Thoracic aorta (tissue), 2 donors: ENCODE data around the gene CLK3. TPM values are rescaled to one million over a fixed set of nuclear protein-coding genes. Genes with fewer than 3 reads are reported as not detected.

Experiments used
- ATAC-seq: fragments of 150-250 bp; one replicate; pipeline ENCODE4 v1.8.0; 2017; ENCODE audit warnings: low read depth; ENCODE audit not compliant: insufficient number of reproducible peaks, low FRiP score
- DNase-seq: peaks from one replicate; pipeline ENCODE4 v3.0.0-alpha.2; 2020; ENCODE audit warnings: low spot score
- H3K27ac ChIP-seq, 2 donors: fragments of 200-600 bp; sonication (generic); 1 replicate in 1 of 2; 2 replicates in 1 of 2; pipeline ENCODE4 v1.5.1; 2016; ENCODE audit warnings: mild to moderate bottlenecking in 2 of 2, moderate library complexity in 2 of 2
- H3K27me3 ChIP-seq: fragments of 200-600 bp; sonication (generic); replicated peaks from 2 replicates; pipeline ENCODE4 v1.6.0; 2016; ENCODE audit warnings: mild to moderate bottlenecking; ENCODE audit not compliant: insufficient read depth
- H3K36me3 ChIP-seq: fragments of 200-600 bp; sonication (generic); one replicate; pipeline ENCODE4 v1.5.1; 2016
- H3K4me1 ChIP-seq, 2 donors: fragments of 200-600 bp; sonication (generic); 1 replicate in 1 of 2; 2 replicates in 1 of 2; pipeline versions ENCODE4 v1.5.1 to v1.6.0; 2016; ENCODE audit warnings: low read depth in 2 of 2, mild to moderate bottlenecking in 1 of 2; ENCODE audit not compliant: control insufficient read depth in 1 of 2
- H3K4me3 ChIP-seq: fragments of 200-600 bp; sonication (generic); 2 replicates; pipeline ENCODE4 v1.5.1; 2016; ENCODE audit warnings: mild to moderate bottlenecking
- H3K9me3 ChIP-seq: fragments of 200-600 bp; sonication (generic); 2 replicates; pipeline ENCODE4 v1.5.1; 2016
- total RNA-seq, 2 donors: library from RNA; depleted of rRNA; stranded (reverse); fragments of >200 nt; gene quantifications; one replicate each; pipeline versions ENCODE4 v1.1.0 to v1.2.3, GENCODE V29; 2016
- TF ChIP-seq, protein P1 (sequence below): fragments of 200-600 bp; sonication (generic); IDR thresholded peaks from one replicate; pipeline ENCODE4 v1.5.1; 2019; ENCODE audit warnings: antibody characterized with exemption

The CLK3 gene
- total RNA-seq = 100 to 1,000 TPM; 114 to 156 TPM

DNA sequence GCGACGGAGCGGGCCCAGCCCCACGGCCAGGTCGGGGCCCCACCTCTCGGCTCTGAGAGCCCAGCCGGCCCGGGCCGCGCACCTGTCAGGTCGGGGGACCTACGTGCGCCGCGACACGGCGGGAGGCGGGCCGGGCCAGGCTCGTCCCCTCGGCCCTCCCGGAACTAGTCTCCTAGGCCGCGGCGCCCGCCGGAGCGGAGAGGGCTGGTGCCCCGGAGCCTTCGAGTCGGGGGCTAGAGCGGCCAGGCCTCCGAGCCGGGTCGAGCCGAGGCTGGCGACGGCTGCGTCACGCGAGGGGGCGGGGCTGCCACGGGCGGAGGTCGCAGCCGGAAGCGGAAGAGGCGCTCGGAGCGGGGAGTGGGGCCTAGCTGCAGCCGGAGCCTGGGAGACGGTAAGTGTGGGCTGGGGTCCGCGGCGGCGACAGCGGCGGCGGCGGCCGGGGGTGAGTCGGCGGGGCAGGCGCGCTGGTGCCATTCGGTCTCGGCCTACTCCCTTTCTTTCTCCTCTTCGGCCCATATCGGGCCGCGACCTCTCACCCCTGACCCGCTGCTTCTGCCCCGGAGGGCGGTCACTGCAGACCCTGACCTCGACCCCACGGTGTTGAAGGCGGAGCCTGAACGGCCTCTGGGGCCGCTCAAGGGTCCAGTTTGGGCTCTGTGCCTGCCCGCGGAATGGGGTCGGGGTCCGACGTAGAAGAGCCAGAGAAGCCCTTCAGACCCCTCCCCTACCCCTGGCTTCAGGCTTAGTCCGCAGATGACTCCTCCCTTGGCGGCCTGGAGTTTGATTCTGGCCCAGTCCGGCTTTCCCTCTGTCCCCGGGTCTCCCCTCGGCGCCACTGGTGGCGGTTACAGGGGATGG, at the start of gene CLK3:
Gene CLK3 (plus strand): TSS at position 329 of the 858 bp plus-strand sequence. CDS start 3,361 bp downstream, outside the sequence.
- TF ChIP-seq, protein P1, sequence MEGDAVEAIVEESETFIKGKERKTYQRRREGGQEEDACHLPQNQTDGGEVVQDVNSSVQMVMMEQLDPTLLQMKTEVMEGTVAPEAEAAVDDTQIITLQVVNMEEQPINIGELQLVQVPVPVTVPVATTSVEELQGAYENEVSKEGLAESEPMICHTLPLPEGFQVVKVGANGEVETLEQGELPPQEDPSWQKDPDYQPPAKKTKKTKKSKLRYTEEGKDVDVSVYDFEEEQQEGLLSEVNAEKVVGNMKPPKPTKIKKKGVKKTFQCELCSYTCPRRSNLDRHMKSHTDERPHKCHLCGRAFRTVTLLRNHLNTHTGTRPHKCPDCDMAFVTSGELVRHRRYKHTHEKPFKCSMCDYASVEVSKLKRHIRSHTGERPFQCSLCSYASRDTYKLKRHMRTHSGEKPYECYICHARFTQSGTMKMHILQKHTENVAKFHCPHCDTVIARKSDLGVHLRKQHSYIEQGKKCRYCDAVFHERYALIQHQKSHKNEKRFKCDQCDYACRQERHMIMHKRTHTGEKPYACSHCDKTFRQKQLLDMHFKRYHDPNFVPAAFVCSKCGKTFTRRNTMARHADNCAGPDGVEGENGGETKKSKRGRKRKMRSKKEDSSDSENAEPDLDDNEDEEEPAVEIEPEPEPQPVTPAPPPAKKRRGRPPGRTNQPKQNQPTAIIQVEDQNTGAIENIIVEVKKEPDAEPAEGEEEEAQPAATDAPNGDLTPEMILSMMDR = no peak
- peaks cover 18% of the 10 kb centered on the region for H3K36me3 ChIP-seq
- H3K4me3 ChIP-seq = peak within 1 kb of the TSS; percentile 99
- H3K4me1 ChIP-seq = peaks cover 11 to 34% of the 10 kb centered on the region in 2 donors
- peak within 1 kb of the TSS; percentile 96 to 99 for H3K27ac ChIP-seq
- DNase-seq (peak; percentile 75), ATAC-seq (peak; percentile 64)
- no peaks in the 10 kb centered on the region for H3K9me3 ChIP-seq
- H3K27me3 ChIP-seq = no peaks in the 10 kb centered on the region

DNA sequence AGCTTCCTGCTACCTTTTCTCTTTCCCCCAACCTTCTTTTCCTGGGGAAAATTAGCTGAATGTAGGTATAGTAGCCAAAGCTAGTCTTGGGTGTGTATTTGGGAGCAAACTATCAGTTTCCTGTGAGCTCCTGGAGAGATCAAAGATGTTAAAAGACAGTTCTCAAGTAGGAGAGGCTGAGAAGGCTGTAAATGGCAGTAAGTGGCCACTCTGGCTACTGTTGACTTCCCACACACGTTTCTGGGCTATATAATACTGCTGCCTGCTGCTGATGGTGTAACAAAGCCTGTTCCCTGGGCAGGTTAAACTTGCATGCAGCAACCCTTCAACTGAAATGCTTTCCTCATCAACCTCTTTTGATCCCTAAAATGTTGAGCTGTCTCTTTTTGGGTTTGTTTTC, 47.0 kb upstream of the CLK3 start:
- Histone ChIP-seq H3K4me1 (peaks cover 5 to 27% of the 10 kb centered on the region in 2 donors), H3K36me3 (peaks cover 9% of the 10 kb centered on the region), H3K27ac (no peak overlapping the region), H3K27me3 (no peaks in the 10 kb centered on the region), H3K4me3 (no peak overlapping the region), H3K9me3 (no peaks in the 10 kb centered on the region)
- DNase-seq = no peak
- no peak for ATAC-seq
- TF ChIP-seq, protein P1 = no peak

DNA sequence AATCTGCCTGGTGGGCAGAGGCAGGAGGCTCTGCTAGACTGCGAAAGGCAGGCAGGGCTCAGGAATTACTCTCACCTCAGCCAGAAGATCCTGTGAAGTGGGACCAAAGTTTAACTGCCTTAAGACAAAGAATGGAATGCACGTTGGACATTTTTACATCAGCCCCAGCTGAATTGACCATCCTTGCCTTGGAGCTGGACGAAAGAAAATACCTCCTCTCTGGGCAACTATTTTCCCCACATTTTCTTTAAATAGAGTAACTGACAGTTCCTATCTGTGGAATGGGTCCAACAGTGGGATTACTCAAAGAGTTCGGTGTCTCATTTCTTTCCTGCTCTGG, 45.9 kb upstream of the CLK3 start:
- no peaks in the 10 kb centered on the region for H3K9me3 ChIP-seq
- H3K4me3 ChIP-seq = no peak overlapping the region
- ATAC-seq (no peak), DNase-seq (no peak)
- TF ChIP-seq, protein P1 = no peak
- H3K27ac ChIP-seq = peak overlapping the region; percentile 72 to 74
- H3K27me3 ChIP-seq = no peaks in the 10 kb centered on the region
- H3K36me3 ChIP-seq = peaks cover 20% of the 10 kb centered on the region
- H3K4me1 ChIP-seq = peaks cover 5 to 27% of the 10 kb centered on the region in 2 donors

DNA sequence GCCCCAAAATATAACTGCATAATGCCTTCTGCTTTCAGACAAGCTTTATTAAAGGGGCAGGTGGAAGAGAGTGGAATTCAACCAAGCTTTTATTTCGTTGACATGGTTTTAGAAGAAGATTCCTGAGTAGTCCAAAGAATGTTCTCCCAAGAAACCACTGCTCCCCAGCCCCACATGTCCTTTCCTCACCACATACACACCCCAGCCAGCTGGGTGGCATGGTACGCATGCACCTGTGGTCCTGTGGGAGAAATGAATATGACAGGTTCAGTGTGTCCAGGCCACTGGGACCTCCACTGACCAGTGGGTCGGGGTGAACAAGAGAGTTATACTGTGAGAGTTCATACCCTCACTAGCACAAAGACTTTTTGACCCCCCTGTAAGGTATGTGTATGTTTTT, 44.4 kb upstream of the CLK3 start:
- TF ChIP-seq, protein P1 = no peak
- ATAC-seq = no peak
- Histone ChIP-seq H3K9me3 (no peaks in the 10 kb centered on the region), H3K27ac (peak overlapping the region; percentile 73 to 75), H3K36me3 (peaks cover 24% of the 10 kb centered on the region), H3K4me3 (no peak overlapping the region), H3K4me1 (peaks cover 5 to 27% of the 10 kb centered on the region in 2 donors), H3K27me3 (no peaks in the 10 kb centered on the region)
- DNase-seq = no peak

DNA sequence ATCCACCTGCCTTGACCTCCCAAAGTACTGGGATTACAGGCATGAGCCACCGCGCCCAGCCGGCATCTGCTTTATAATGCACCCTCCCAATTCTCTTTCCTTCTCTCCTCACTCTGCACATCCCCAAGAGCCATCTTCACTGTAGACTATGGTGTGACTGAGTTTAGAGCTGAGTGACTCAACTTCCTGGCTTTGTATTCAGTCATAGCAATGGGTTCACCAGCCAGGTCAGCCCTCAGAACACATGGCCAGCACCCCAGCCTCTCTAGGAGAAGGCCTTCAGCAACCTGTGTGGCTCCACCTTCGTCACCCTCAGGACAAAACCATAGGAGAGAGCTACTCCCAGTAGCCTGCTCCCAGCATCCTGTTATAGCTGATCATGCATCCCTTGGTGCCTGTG, 41.6 kb upstream of the CLK3 start:
- Histone ChIP-seq H3K27ac (no peak overlapping the region), H3K27me3 (no peaks in the 10 kb centered on the region), H3K36me3 (peaks cover 28% of the 10 kb centered on the region), H3K9me3 (no peaks in the 10 kb centered on the region), H3K4me1 (peaks cover 5 to 22% of the 10 kb centered on the region in 2 donors), H3K4me3 (no peak overlapping the region)
- TF ChIP-seq, protein P1 = no peak
- DNase-seq (no peak), ATAC-seq (no peak)
